ENCODE data around the gene MAPK8IP1. TPM values are rescaled to one million over a fixed set of nuclear protein-coding genes. Genes with fewer than 3 reads are reported as not detected.

MAPK8IP1 gene
- total and polyA plus RNA-seq, 2 donors (not counting 3 experiments of a cell fraction or from before 2014, with no cell fraction given) = 4.1 to 4.8 TPM

DNA sequence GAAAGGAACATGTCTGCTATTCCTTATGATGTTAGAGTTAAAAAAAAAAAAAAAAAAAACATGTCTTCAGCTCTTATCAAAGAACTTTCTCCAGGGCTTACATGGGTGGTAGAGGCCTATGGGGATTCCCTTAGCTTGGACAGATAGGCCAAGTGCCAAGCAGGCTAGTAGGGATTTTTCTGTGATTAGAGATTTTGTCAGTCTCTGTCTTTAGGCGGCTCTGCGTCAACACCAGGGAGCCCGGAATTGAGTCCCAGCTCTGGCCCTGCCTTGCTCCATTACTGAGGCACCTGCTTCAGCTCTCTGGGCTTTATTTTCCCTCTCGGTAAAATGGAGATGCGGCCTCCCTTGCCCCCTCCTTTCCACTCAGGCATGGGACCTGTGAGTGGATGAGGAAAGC lies 25.1 kb upstream of the MAPK8IP1 start:
- no TSS peak for BruUV-seq (replicated peaks)
- H3K4me2 ChIP-seq (ENCODE audit: insufficient read depth, low read length) = no peak overlapping the region
- intact Hi-C loops (cut with micrococcal nuclease) (no loop called here), dilution Hi-C loops (cut with MboI; ENCODE audit: extremely low pct_ligation_motif_present, low sequenced_read_pairs) (no loop called here)
- DNase-seq (ENCODE audit: low read depth, low spot score) = no peak
- H3K9me3 ChIP-seq (replicated peaks; ENCODE audit: control insufficient read depth, insufficient read depth, low read length) = no peaks in the 10 kb centered on the region
- H3K27ac ChIP-seq (ENCODE audit: insufficient read depth, low read depth, low read length) = no peak overlapping the region
- H3K9me1 ChIP-seq (replicated peaks; ENCODE audit: control insufficient read depth, extremely low read depth, insufficient read depth, low read length) = no peaks in the 10 kb centered on the region
- H3K79me2 ChIP-seq (ENCODE audit: control insufficient read depth, insufficient read depth, low read length) = no peaks in the 10 kb centered on the region
- no peak overlapping the region for H2AFZ ChIP-seq (ENCODE audit: low read depth, low read length)
- H3K4me1 ChIP-seq (ENCODE audit: control insufficient read depth, extremely low read depth, insufficient read depth, low read length) = peaks cover 28% of the 10 kb centered on the region
- POLR2A ChIA-PET = interaction anchor here (0.6 kb wide), 1 partner anchor 20 kb away, joined by 3 read pairs; no protein-coding TSS in a partner anchor
- TF ChIP-seq MAX (IDR thresholded peaks at IDR 0.05; ENCODE audit: insufficient read depth, insufficient read length) (no peak), GATA2 (IDR thresholded peaks at IDR 0.05; ENCODE audit: insufficient read depth, insufficient read length, low read depth, low read length) (no peak), MYC (IDR thresholded peaks at IDR 0.05; ENCODE audit: low read depth, low read length) (no peak), POLR2AphosphoS5 (IDR thresholded peaks at IDR 0.05; ENCODE audit: insufficient read depth, low read depth, low read length) (no peak), JUN (IDR thresholded peaks at IDR 0.05; ENCODE audit: borderline replicate concordance, insufficient read depth, insufficient read length, low read depth) (no peak), EZH2 (IDR thresholded peaks at IDR 0.05; ENCODE audit: borderline replicate concordance, low read depth, low read length, severe bottlenecking) (no peak), FOS (IDR thresholded peaks at IDR 0.05; ENCODE audit: borderline replicate concordance, insufficient read depth, low read length) (no peak), POLR2A (IDR thresholded peaks at IDR 0.05; ENCODE audit: low read depth, low read length) (no peak)
- TF ChIP-seq, protein P1, sequence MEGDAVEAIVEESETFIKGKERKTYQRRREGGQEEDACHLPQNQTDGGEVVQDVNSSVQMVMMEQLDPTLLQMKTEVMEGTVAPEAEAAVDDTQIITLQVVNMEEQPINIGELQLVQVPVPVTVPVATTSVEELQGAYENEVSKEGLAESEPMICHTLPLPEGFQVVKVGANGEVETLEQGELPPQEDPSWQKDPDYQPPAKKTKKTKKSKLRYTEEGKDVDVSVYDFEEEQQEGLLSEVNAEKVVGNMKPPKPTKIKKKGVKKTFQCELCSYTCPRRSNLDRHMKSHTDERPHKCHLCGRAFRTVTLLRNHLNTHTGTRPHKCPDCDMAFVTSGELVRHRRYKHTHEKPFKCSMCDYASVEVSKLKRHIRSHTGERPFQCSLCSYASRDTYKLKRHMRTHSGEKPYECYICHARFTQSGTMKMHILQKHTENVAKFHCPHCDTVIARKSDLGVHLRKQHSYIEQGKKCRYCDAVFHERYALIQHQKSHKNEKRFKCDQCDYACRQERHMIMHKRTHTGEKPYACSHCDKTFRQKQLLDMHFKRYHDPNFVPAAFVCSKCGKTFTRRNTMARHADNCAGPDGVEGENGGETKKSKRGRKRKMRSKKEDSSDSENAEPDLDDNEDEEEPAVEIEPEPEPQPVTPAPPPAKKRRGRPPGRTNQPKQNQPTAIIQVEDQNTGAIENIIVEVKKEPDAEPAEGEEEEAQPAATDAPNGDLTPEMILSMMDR (IDR thresholded peaks at IDR 0.05; ENCODE audit: extremely low read depth in 1 of 2, insufficient read depth in 1 of 2, low read depth in 1 of 2, low read length in 2 of 2) = no peak
- peaks cover 0 to 12% of the 10 kb centered on the region in 2 experiments for H3K36me3 ChIP-seq (ENCODE audit: control insufficient read depth in 2 of 2, extremely low read depth in 1 of 2, insufficient read depth in 2 of 2, low read length in 2 of 2)
- H3K4me3 ChIP-seq (replicated peaks in 1 of 3; ENCODE audit: insufficient read depth in 1 of 3, low read depth in 1 of 3, low read length in 3 of 3) = no peak overlapping the region
- no peaks in the 10 kb centered on the region for H4K20me1 ChIP-seq (replicated peaks; ENCODE audit: control insufficient read depth, extremely low read depth, insufficient read depth, low read length)
- H3K27me3 ChIP-seq (ENCODE audit: control insufficient read depth in 2 of 2, insufficient read depth in 2 of 2, low read length in 2 of 2) = no peaks in the 10 kb centered on the region
- CTCF ChIA-PET = interaction anchor here (1.3 to 1.7 kb wide), 3 partner anchors 9 to 12 kb away, joined by 3 to 5 read pairs (median 5); no protein-coding TSS in a partner anchor
- H3K9ac ChIP-seq (replicated peaks; ENCODE audit: extremely low read depth, insufficient read depth, low read length) = no peak overlapping the region
- no peak for FAIRE-seq
